ENCODE measurements around the gene NLRP7.

DNA sequence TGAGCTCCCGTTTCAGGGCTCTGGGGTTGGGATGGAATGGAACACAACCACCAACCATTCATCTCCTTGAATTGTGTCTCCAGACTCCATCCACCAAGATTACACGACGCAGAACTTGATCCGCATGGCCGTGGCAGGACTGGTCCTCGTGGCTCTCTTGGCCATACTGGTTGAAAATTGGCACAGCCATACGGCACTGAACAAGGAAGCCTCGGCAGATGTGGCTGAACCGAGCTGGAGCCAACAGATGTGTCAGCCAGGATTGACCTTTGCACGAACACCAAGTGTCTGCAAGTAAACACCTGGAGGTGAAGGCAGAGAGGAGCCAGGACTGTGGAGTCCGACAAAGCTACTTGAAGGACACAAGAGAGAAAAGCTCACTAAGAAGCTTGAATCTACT, 57.8 kb downstream of the NLRP7 start:
- no peak for TF ChIP-seq POLR2A (IDR thresholded peaks at IDR 0.05)
- TF ChIP-seq, protein P1, sequence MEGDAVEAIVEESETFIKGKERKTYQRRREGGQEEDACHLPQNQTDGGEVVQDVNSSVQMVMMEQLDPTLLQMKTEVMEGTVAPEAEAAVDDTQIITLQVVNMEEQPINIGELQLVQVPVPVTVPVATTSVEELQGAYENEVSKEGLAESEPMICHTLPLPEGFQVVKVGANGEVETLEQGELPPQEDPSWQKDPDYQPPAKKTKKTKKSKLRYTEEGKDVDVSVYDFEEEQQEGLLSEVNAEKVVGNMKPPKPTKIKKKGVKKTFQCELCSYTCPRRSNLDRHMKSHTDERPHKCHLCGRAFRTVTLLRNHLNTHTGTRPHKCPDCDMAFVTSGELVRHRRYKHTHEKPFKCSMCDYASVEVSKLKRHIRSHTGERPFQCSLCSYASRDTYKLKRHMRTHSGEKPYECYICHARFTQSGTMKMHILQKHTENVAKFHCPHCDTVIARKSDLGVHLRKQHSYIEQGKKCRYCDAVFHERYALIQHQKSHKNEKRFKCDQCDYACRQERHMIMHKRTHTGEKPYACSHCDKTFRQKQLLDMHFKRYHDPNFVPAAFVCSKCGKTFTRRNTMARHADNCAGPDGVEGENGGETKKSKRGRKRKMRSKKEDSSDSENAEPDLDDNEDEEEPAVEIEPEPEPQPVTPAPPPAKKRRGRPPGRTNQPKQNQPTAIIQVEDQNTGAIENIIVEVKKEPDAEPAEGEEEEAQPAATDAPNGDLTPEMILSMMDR (IDR thresholded peaks at IDR 0.05): no peak

Measured in Peyer's patch (tissue), 4 donors.